LNCAP (cell line): ENCODE data around the gene CSMD2.

Experiments
- CTCF ChIP-seq: fragments of 450-650 bp; IDR thresholded peaks from 2 replicates; pipeline ENCODE4 v1.5.1; 2017; ENCODE audit warnings: mild to moderate bottlenecking

The CSMD2 gene

GRCh38 chr1:33618636-33619035 lies 546.4 kb downstream of the CSMD2 start:
- TF ChIP-seq CTCF = no peak

- TF ChIP-seq CTCF = no peak
These were observed 547.6 kb downstream of the CSMD2 start for GRCh38 chr1:33617451-33617850.

- no peak for TF ChIP-seq CTCF
These were observed 548.2 kb downstream of the CSMD2 start for GRCh38 chr1:33616780-33617179.

GRCh38 chr1:33615546-33615945 lies 549.5 kb downstream of the CSMD2 start:
- no peak for TF ChIP-seq CTCF

- no peak for TF ChIP-seq CTCF
These were observed 554.1 kb downstream of the CSMD2 start for GRCh38 chr1:33610864-33611455.

- no peak for TF ChIP-seq CTCF
These were observed 554.6 kb downstream of the CSMD2 start for GRCh38 chr1:33610391-33610790.

- TF ChIP-seq CTCF = no peak
These were observed 555.3 kb downstream of the CSMD2 start for GRCh38 chr1:33609739-33610138.

GRCh38 chr1:33608825-33609400 lies 556.1 kb downstream of the CSMD2 start:
- TF ChIP-seq CTCF = no peak
